Neural cell (in vitro differentiated cells): ENCODE measurements around the gene RPS6KA5. TPM values are rescaled to one million over a fixed set of nuclear protein-coding genes. Genes with fewer than 3 reads are reported as not detected.

Experiments
- H2AFZ ChIP-seq: fragments of 200-600, 300-800 bp; sonication (generic), shearing (Covaris generic); 2 replicates; pipeline ENCODE4 v1.6.0; 2014; ENCODE audit warnings: low read depth, mild to moderate bottlenecking, antibody characterized with exemption, low read length, moderate library complexity
- H3F3A ChIP-seq: fragments of 200-600 bp; shearing (Covaris generic); 2 replicates; pipeline ENCODE4 v1.6.1; 2016; ENCODE audit warnings: mild to moderate bottlenecking, moderate library complexity, mixed read lengths, antibody characterized with exemption, low read length; ENCODE audit not compliant: insufficient read depth, poor library complexity, severe bottlenecking
- H3K27ac ChIP-seq: fragments of 200-600, 300-800 bp; sonication (generic), shearing (Covaris generic); 2 replicates; pipeline ENCODE4 v1.5.1; 2014; ENCODE audit warnings: mild to moderate bottlenecking, low read length, moderate library complexity
- H3K27me3 ChIP-seq: fragments of 300-800, 200-600 bp; sonication (generic), shearing (Covaris generic); 2 replicates; pipeline ENCODE4 v1.6.0; 2014; ENCODE audit warnings: mild to moderate bottlenecking, low read depth, low read length, moderate library complexity; ENCODE audit not compliant: insufficient read depth
- H3K36me3 ChIP-seq: fragments of 300-800, 200-600 bp; sonication (generic), shearing (Covaris generic); 2 replicates; pipeline ENCODE4 v1.5.1; 2014; ENCODE audit warnings: mild to moderate bottlenecking, antibody characterized with exemption, low read length, moderate library complexity; ENCODE audit not compliant: insufficient read depth
- H3K4me2 ChIP-seq: fragments of 300-800, 200-600 bp; sonication (generic), shearing (Covaris generic); 2 replicates; pipeline ENCODE4 v1.6.0; 2014; ENCODE audit warnings: mild to moderate bottlenecking, low read length
- H3K4me3 ChIP-seq: fragments of 300-800, 200-600 bp; sonication (generic), shearing (Covaris generic); 2 replicates; pipeline ENCODE4 v1.5.1; 2014; ENCODE audit warnings: mild to moderate bottlenecking, low read length, moderate library complexity
- H3K79me2 ChIP-seq: fragments of 200-600 bp; shearing (Covaris generic); replicated peaks from 2 replicates; pipeline ENCODE4 v1.6.0; 2014; ENCODE audit warnings: mild to moderate bottlenecking, low read length, moderate library complexity; ENCODE audit not compliant: insufficient read depth
- H3K9ac ChIP-seq: fragments of 300-800, 200-600 bp; sonication (generic), shearing (Covaris generic); 2 replicates; pipeline ENCODE4 v1.6.1; 2016; ENCODE audit warnings: mild to moderate bottlenecking, low read length, mixed read lengths
- H3K9me2 ChIP-seq: fragments of 200-600 bp; shearing (Covaris generic); 2 replicates; pipeline ENCODE4 v1.6.1; 2016; ENCODE audit warnings: mild to moderate bottlenecking, low read length, mixed read lengths; ENCODE audit not compliant: insufficient read depth
- H3K9me3 ChIP-seq: fragments of 200-600, 300-800 bp; sonication (generic), shearing (Covaris generic); 2 replicates; pipeline ENCODE4 v1.6.1; 2016; ENCODE audit warnings: mild to moderate bottlenecking, mixed run types, low read length, moderate library complexity, mixed read lengths
- H4K20me1 ChIP-seq: fragments of 200-600 bp; shearing (Covaris generic); 2 replicates; pipeline ENCODE4 v1.6.1; 2016; ENCODE audit warnings: mild to moderate bottlenecking, mixed run types; ENCODE audit not compliant: insufficient read depth
- EP300 ChIP-seq: fragments of 450-650 bp; conservative IDR thresholded peaks from 2 replicates; pipeline ENCODE4 v1.6.1; 2014; ENCODE audit warnings: antibody characterized with exemption, mild to moderate bottlenecking, moderate library complexity; ENCODE audit not compliant: poor library complexity, severe bottlenecking
- EZH2 ChIP-seq: fragments of 200-600, 300-800 bp; shearing (Covaris generic), sonication (generic); IDR thresholded peaks from 2 replicates; pipeline ENCODE4 v1.6.1; 2014; ENCODE audit warnings: antibody characterized with exemption, low read length, borderline replicate concordance, mild to moderate bottlenecking; ENCODE audit not compliant: insufficient read depth, poor library complexity, severe bottlenecking
- MXI1 ChIP-seq: fragments of 450-650 bp; conservative IDR thresholded peaks from 2 replicates; pipeline ENCODE4 v1.6.1; 2014; ENCODE audit warnings: antibody characterized with exemption, mild to moderate bottlenecking; ENCODE audit not compliant: poor library complexity, severe bottlenecking
- POLR2AphosphoS5 ChIP-seq: IDR thresholded peaks from 2 replicates; pipeline ENCODE4 v1.6.1; 2012
- RAD21 ChIP-seq: fragments of 450-650 bp; conservative IDR thresholded peaks from 2 replicates; pipeline ENCODE4 v1.6.1; 2014; ENCODE audit warnings: antibody characterized with exemption, mild to moderate bottlenecking, moderate library complexity
- SMC3 ChIP-seq: fragments of 450-650 bp; conservative IDR thresholded peaks from 2 replicates; pipeline ENCODE4 v1.6.1; 2014; ENCODE audit warnings: antibody characterized with exemption, mild to moderate bottlenecking, moderate library complexity; ENCODE audit not compliant: poor library complexity
- TAF1 ChIP-seq: IDR thresholded peaks from 2 replicates; pipeline ENCODE4 v1.6.1; 2012; ENCODE audit warnings: low read depth
- polyA plus RNA-seq: library from polyadenylated mRNA; depleted of rRNA; stranded (reverse); fragments of >200 nt; gene quantifications from 2 replicates; pipeline ENCODE4 v1.2.3, GENCODE V29; 2014
- TF ChIP-seq, protein P1 (sequence below): IDR thresholded peaks from 2 replicates; pipeline ENCODE4 v1.6.1; 2012; ENCODE audit warnings: borderline replicate concordance
- TF ChIP-seq, protein P2 (sequence below): fragments of 450-650 bp; IDR thresholded peaks from 2 replicates; pipeline ENCODE4 v1.5.1; 2014; ENCODE audit warnings: antibody characterized with exemption, mild to moderate bottlenecking, moderate library complexity; ENCODE audit not compliant: poor library complexity, severe bottlenecking

Gene RPS6KA5
- polyA plus RNA-seq, 1 donor from 2014 or later, result 6.3 TPM

DNA sequence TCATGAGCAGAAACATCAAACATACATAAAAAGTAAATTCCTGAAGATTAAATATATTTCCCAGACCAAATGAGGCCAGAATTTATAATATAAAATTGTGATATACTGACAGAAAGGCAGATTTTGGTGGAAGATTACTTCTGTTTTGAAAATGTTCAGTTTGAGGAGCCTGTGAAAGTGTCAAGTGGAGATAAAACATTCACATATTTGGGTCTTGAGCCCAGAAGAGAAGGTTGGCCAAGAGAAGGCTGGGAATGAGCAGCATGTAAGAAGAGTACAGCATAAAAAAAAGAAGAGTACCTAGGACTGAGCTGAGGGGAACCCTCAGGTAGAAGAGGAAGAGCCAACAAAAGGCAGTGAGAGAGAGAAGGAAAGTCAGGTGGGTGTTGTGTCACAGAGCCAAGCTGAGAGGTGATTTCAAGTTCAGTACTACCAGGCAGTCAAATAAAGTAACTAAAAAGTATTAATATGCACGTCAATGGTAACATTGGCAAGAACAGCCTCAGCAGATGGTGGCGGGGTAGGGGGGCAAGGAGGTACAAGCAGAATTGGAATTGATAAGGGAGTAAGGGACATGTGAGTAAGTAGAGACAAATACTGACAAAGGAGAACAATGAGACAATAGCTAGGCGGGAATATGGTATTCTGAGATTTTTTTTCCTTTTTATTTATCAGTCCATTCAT, 123.5 kb downstream of the RPS6KA5 start:
- H3K9me3 ChIP-seq, result peaks cover 4% of the 10 kb centered on the region

DNA sequence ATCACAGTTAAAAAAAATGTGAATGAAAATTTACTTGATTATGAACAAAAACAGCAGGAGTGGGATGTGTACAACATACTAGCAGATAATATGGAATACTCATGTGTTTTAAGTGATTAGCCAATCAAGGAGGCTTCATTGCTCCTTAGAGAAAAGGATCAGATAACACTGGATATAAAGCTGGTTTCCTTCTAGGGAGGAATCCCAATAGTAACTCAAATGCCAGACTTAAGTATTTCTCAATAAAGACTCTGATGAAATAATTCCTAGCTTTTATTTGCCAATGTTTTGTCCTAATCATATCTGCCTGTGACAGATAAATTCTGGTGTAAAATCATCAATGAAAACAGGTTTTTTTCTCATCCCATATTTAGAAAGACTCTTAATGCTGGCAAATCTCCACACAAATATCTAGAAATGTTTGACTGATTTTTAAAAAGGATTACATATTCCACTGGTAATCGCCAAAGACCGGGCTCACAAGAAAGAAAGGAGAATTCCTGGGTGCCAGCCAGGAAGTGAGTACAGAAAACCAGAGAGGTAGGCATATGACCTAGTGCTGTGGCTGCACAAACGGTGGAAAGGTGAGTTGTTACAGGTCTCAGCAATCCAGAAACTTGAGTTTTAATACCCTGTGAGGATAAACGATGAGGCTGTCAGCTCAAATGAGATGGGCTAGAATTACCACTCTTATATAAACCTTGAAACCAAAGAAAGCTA, 135.7 kb downstream of the RPS6KA5 start:
- no peak overlapping the region for H3K4me3 ChIP-seq
- TF ChIP-seq, protein P1, sequence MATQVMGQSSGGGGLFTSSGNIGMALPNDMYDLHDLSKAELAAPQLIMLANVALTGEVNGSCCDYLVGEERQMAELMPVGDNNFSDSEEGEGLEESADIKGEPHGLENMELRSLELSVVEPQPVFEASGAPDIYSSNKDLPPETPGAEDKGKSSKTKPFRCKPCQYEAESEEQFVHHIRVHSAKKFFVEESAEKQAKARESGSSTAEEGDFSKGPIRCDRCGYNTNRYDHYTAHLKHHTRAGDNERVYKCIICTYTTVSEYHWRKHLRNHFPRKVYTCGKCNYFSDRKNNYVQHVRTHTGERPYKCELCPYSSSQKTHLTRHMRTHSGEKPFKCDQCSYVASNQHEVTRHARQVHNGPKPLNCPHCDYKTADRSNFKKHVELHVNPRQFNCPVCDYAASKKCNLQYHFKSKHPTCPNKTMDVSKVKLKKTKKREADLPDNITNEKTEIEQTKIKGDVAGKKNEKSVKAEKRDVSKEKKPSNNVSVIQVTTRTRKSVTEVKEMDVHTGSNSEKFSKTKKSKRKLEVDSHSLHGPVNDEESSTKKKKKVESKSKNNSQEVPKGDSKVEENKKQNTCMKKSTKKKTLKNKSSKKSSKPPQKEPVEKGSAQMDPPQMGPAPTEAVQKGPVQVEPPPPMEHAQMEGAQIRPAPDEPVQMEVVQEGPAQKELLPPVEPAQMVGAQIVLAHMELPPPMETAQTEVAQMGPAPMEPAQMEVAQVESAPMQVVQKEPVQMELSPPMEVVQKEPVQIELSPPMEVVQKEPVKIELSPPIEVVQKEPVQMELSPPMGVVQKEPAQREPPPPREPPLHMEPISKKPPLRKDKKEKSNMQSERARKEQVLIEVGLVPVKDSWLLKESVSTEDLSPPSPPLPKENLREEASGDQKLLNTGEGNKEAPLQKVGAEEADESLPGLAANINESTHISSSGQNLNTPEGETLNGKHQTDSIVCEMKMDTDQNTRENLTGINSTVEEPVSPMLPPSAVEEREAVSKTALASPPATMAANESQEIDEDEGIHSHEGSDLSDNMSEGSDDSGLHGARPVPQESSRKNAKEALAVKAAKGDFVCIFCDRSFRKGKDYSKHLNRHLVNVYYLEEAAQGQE, result no peak
- TF ChIP-seq RAD21, result no peak
- no peak for TF ChIP-seq EP300
- no peak for TF ChIP-seq MXI1
- no peak for TF ChIP-seq EZH2
- TF ChIP-seq, protein P2, sequence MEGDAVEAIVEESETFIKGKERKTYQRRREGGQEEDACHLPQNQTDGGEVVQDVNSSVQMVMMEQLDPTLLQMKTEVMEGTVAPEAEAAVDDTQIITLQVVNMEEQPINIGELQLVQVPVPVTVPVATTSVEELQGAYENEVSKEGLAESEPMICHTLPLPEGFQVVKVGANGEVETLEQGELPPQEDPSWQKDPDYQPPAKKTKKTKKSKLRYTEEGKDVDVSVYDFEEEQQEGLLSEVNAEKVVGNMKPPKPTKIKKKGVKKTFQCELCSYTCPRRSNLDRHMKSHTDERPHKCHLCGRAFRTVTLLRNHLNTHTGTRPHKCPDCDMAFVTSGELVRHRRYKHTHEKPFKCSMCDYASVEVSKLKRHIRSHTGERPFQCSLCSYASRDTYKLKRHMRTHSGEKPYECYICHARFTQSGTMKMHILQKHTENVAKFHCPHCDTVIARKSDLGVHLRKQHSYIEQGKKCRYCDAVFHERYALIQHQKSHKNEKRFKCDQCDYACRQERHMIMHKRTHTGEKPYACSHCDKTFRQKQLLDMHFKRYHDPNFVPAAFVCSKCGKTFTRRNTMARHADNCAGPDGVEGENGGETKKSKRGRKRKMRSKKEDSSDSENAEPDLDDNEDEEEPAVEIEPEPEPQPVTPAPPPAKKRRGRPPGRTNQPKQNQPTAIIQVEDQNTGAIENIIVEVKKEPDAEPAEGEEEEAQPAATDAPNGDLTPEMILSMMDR, result no peak
- no peak for TF ChIP-seq SMC3
- no peak for TF ChIP-seq POLR2AphosphoS5

More for the DNA sequence above, 123.5 kb downstream of the RPS6KA5 start:
- no peak overlapping the region for H3K4me3 ChIP-seq
- H4K20me1 ChIP-seq, result no peaks in the 10 kb centered on the region
- H2AFZ ChIP-seq, result no peak overlapping the region
- H3K36me3 ChIP-seq, result no peaks in the 10 kb centered on the region
- H3K9me2 ChIP-seq, result no peaks in the 10 kb centered on the region
- no peak overlapping the region for H3K4me2 ChIP-seq
- no peaks in the 10 kb centered on the region for H3K79me2 ChIP-seq
- H3K9ac ChIP-seq, result no peak overlapping the region
- no peak overlapping the region for H3K27ac ChIP-seq
- TF ChIP-seq EP300 (no peak), RAD21 (no peak), POLR2AphosphoS5 (no peak), EZH2 (no peak), TAF1 (no peak), SMC3 (no peak), MXI1 (no peak)
- TF ChIP-seq, protein P1, result no peak
- TF ChIP-seq, protein P2, result no peak
- no peaks in the 10 kb centered on the region for H3F3A ChIP-seq
- H3K27me3 ChIP-seq, result no peaks in the 10 kb centered on the region

More for the DNA sequence above, 135.7 kb downstream of the RPS6KA5 start:
- no peaks in the 10 kb centered on the region for H3K79me2 ChIP-seq
- no peaks in the 10 kb centered on the region for H3K27me3 ChIP-seq
- H3K4me2 ChIP-seq, result no peak overlapping the region
- H4K20me1 ChIP-seq, result no peaks in the 10 kb centered on the region
- H3K9me2 ChIP-seq, result no peaks in the 10 kb centered on the region
- H3K36me3 ChIP-seq, result no peaks in the 10 kb centered on the region
- no peak overlapping the region for H2AFZ ChIP-seq
- H3K27ac ChIP-seq, result no peak overlapping the region
- H3K9me3 ChIP-seq, result no peaks in the 10 kb centered on the region
- no peak overlapping the region for H3K9ac ChIP-seq
- no peaks in the 10 kb centered on the region for H3F3A ChIP-seq
